Sigmoid colon (tissue), 7 donors: Measurements from ENCODE around the gene GINS2. TPM values are rescaled to one million over a fixed set of nuclear protein-coding genes. Genes with fewer than 3 reads are reported as not detected.

ENCODE experiments used
- DNase-seq: peaks from one replicate; pipeline ENCODE4 v3.0.0-alpha.2; 2019
- H3K27ac ChIP-seq, 4 donors: fragments of 200-600 bp; sonication (generic); one replicate each; pipeline ENCODE4 v1.5.1; 2016 to 2019; ENCODE audit warnings: mild to moderate bottlenecking in 1 of 4
- H3K27me3 ChIP-seq, 3 donors: fragments of 200-600 bp; sonication (generic); one replicate each; pipeline ENCODE4 v1.5.1; 2019; ENCODE audit warnings: mild to moderate bottlenecking in 1 of 3
- H3K36me3 ChIP-seq, 4 donors: fragments of 200-600 bp; sonication (generic); one replicate each; pipeline ENCODE4 v1.5.1; 2016 to 2019
- H3K4me1 ChIP-seq, 4 donors: fragments of 200-600 bp; sonication (generic); one replicate each; pipeline ENCODE4 v1.5.1; 2017 to 2019
- H3K4me3 ChIP-seq, 4 donors: fragments of 200-600 bp; sonication (generic); one replicate each; pipeline ENCODE4 v1.5.1; 2017 to 2019; ENCODE audit warnings: mild to moderate bottlenecking in 2 of 4, moderate library complexity in 1 of 4
- H3K9me3 ChIP-seq, 4 donors: fragments of 200-600 bp in 3 of 4; sonication (generic) in 3 of 4; one replicate each; pipeline versions ENCODE4 v1.5.1 to v1.6.1; 2013 to 2019
- EP300 ChIP-seq, 4 donors: sonication (generic); formaldehyde crosslinking; IDR thresholded peaks; one replicate each; pipeline ENCODE4 v1.6.1; 2017; ENCODE audit warnings: antibody characterized with exemption in 4 of 4
- POLR2A ChIP-seq, 2 donors: fragments of 450-650 bp; IDR thresholded peaks; one replicate each; pipeline ENCODE4 v1.6.1; 2016; ENCODE audit warnings: antibody characterized with exemption in 2 of 2, mild to moderate bottlenecking in 2 of 2, moderate library complexity in 2 of 2
- POLR2AphosphoS5 ChIP-seq, 4 donors: sonication (generic); formaldehyde crosslinking; IDR thresholded peaks; one replicate each; pipeline ENCODE4 v1.6.1; 2017; ENCODE audit warnings: antibody characterized with exemption in 4 of 4
- WGBS, 2 donors: extraction: QIAGEN DNeasy Blood & Tissue Kit; methylation state at CpG; one replicate each; pipeline ENCODE4 v1.1.7; 2013; 5-methylcytosine and 5-hydroxymethylcytosine counted together
- intact Hi-C: fragments of 100-400 bp; cut with DNase I; formaldehyde crosslinking; loops from one replicate; pipeline ENCODE4 v1.15.1; 2023
- polyA plus RNA-seq, 3 donors: library from polyadenylated mRNA; stranded (reverse); fragments of 200-250 nt; gene quantifications; one replicate each; pipeline ENCODE4 v1.2.3, GENCODE V29; 2013
- total RNA-seq, 4 donors: library from RNA; depleted of rRNA; stranded (reverse); fragments of >200 nt; gene quantifications; one replicate each; pipeline ENCODE4 v1.1.0, GENCODE V29; 2016
- TF ChIP-seq, protein P1 (sequence below), 4 experiments: fragments of 450-650 bp in 3 of 4; fragments of 200-600 bp in 1 of 4; IDR thresholded peaks; one replicate each; pipeline ENCODE4 v1.5.1; 2016 to 2019; ENCODE audit warnings: antibody characterized with exemption in 4 of 4, mild to moderate bottlenecking in 3 of 4, moderate library complexity in 2 of 4
- donor health status: healthy with polysubstance abuse.
- donor health status: Bipolar disorder and iron deficiency.
- donor health status: healthy.

Gene GINS2
- total and polyA plus RNA-seq, 7 donors: 0.16 to 9.6 (median 1.2) TPM; not detected in 1

DNA sequence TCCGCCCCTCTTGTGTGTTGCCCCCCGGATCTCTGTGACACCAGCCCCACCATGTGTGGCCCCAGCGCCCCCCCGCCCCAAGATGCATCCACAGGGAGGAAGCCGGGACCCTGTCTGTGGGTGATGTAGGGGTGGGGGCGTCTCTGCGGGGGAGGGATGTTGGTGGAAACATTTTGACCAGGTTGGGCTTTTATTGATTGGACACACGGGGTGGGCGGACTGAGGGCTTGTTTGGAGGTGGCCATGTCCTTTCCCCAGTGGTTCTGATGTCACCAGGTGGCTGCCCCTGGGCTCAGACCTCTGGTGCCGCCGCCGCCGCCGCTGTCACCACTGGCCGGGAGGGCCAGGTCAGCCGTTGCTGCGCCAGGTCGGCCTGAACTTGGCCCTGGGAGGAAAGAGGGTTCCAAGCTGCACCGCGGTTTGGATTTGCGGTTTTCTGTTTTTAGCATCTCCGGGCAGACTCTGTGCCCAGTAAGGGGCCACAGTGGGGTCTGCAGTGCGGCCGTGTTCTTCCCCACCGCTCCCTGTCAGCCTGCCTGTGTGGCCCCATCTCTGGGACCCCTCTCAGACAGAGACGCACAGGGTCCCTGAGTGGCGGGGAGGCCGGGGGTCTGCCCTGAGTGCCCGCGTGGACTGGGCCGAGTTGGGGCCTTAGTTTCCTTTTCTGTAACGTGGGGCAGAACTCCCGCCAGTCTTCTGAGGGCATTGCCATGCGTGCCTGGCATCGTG is 55.9 kb downstream of the GINS2 start:
- intact Hi-C loops: no loop called here
- Histone ChIP-seq H3K9me3 (no peaks in the 10 kb centered on the region), H3K36me3 (peaks cover 0 to 9% (median 0%) of the 10 kb centered on the region in 4 donors), H3K4me1 (peaks cover 0 to 33% (median 29%) of the 10 kb centered on the region in 4 donors), H3K4me3 (no peak overlapping the region), H3K27me3 (no peaks in the 10 kb centered on the region), H3K27ac (no peak overlapping the region)
- WGBS, 2 donors: 90 to 93% methylated on average over 35 of the region's 35 CpGs
- TF ChIP-seq POLR2AphosphoS5 (IDR thresholded peaks at IDR 0.05) (no peak), EP300 (IDR thresholded peaks at IDR 0.05) (no peak), POLR2A (IDR thresholded peaks at IDR 0.05) (no peak)
- TF ChIP-seq, protein P1, sequence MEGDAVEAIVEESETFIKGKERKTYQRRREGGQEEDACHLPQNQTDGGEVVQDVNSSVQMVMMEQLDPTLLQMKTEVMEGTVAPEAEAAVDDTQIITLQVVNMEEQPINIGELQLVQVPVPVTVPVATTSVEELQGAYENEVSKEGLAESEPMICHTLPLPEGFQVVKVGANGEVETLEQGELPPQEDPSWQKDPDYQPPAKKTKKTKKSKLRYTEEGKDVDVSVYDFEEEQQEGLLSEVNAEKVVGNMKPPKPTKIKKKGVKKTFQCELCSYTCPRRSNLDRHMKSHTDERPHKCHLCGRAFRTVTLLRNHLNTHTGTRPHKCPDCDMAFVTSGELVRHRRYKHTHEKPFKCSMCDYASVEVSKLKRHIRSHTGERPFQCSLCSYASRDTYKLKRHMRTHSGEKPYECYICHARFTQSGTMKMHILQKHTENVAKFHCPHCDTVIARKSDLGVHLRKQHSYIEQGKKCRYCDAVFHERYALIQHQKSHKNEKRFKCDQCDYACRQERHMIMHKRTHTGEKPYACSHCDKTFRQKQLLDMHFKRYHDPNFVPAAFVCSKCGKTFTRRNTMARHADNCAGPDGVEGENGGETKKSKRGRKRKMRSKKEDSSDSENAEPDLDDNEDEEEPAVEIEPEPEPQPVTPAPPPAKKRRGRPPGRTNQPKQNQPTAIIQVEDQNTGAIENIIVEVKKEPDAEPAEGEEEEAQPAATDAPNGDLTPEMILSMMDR (IDR thresholded peaks at IDR 0.05): no peak
- no peak for DNase-seq

DNA sequence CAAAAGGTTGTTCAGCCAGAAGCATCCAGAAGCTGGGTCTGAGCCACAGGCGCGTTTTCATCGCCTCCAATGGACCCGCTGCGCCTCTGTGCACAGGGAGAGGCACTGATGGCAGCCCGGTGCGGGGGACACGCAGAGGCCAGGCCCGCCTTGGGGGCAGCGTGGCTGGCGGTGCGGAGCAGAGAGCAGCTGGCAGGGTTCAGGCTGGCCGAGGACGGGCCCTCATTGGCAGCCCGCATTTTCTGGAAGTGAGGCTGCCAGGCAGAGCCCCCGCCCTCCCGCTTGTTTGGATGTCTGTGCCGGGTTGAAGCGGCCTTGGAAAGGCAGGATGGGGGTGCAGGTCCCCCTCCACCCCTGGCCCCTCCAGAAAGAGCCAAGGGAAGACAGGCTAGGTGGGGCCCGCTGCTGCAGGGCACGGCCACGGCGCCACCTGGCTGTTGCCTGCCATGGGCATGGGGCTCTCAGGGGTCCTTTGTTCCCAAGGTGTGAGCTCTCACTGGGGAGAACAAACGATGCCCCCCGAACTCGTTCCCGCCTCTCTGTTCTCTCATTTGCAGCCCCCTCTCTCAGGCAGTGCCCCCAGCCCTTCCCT is 56.9 kb downstream of the GINS2 start:
- Histone ChIP-seq H3K4me1 (peaks cover 0 to 33% (median 31%) of the 10 kb centered on the region in 4 donors), H3K27ac (peak overlapping the region in 2 of 4 donors; percentile 4 to 31), H3K27me3 (no peaks in the 10 kb centered on the region), H3K4me3 (no peak overlapping the region), H3K9me3 (no peaks in the 10 kb centered on the region), H3K36me3 (peaks cover 0 to 9% (median 0%) of the 10 kb centered on the region in 4 donors)
- no peak for DNase-seq
- intact Hi-C loops: no loop called here
- TF ChIP-seq POLR2A (IDR thresholded peaks at IDR 0.05) (no peak), EP300 (IDR thresholded peaks at IDR 0.05) (no peak)
- WGBS, 2 donors: 87 to 90% methylated on average over 27 of the region's 27 CpGs

DNA sequence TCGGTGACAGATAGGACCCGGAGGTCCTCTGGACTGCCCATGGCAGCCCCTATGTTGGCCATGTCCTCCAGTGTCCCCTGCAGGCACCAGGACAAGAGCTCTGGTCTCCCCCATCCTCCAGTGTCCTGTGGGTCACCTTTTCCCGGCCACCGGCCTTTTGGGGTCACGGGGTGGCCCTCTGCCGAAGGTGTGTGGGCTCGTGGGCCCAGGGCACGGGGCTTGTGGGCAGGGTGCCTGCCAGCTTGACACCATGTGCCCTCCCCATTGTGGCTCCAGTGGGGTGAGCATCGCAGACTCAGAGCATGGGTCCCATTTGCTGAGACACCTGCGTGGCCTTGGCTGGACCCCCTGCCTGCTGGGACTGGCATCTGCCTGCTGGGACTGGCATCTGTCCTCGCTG is 57.5 kb downstream of the GINS2 start:
- H3K27ac ChIP-seq: no peak overlapping the region
- no peaks in the 10 kb centered on the region for H3K27me3 ChIP-seq
- WGBS, 2 donors: 91 to 94% methylated on average over 11 of the region's 11 CpGs
- H3K4me1 ChIP-seq: peaks cover 0 to 39% (median 37%) of the 10 kb centered on the region in 4 donors
- intact Hi-C loops: no loop called here
- no peaks in the 10 kb centered on the region for H3K9me3 ChIP-seq
- H3K36me3 ChIP-seq: peaks cover 0 to 9% (median 0%) of the 10 kb centered on the region in 4 donors
- H3K4me3 ChIP-seq: no peak overlapping the region
- no peak for DNase-seq
- TF ChIP-seq POLR2A (IDR thresholded peaks at IDR 0.05): no peak
- TF ChIP-seq, protein P1 (IDR thresholded peaks at IDR 0.05): no peak
- TF ChIP-seq EP300 (IDR thresholded peaks at IDR 0.05): no peak
- TF ChIP-seq POLR2AphosphoS5 (IDR thresholded peaks at IDR 0.05): no peak

DNA sequence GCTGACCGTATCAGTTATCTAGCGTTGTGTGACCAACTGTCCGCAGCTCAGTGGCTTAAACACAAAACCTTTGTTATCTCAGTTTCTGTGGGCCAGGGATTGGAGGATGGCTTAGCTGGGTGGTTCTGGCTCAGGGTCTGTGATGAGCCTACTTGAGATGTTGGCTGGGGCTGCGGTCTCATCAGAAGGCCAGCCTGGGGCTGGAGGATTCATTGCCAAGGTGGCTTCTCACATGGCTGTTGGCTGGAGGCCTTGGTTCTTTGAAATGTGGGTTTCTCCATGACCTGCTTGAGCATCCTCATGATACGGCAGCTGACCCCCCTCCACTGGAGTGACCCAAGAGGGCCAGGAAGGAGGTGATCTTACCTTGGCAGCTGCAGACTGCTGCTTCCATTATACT is 58.9 kb downstream of the GINS2 start:
- no peaks in the 10 kb centered on the region for H3K9me3 ChIP-seq
- no peak for DNase-seq
- H3K36me3 ChIP-seq: peaks cover 0 to 9% (median 0%) of the 10 kb centered on the region in 4 donors
- no peak overlapping the region for H3K4me3 ChIP-seq
- H3K27me3 ChIP-seq: no peaks in the 10 kb centered on the region
- intact Hi-C loops: no loop called here
- no peak overlapping the region for H3K27ac ChIP-seq
- peaks cover 0 to 52% (median 44%) of the 10 kb centered on the region in 4 donors for H3K4me1 ChIP-seq
- 97 to 98% methylated on average over 5 of the region's 5 CpGs for WGBS, 2 donors
- no peak for TF ChIP-seq POLR2A (IDR thresholded peaks at IDR 0.05)
- TF ChIP-seq, protein P1 (IDR thresholded peaks at IDR 0.05): no peak
- TF ChIP-seq EP300 (IDR thresholded peaks at IDR 0.05): no peak
- no peak for TF ChIP-seq POLR2AphosphoS5 (IDR thresholded peaks at IDR 0.05)

DNA sequence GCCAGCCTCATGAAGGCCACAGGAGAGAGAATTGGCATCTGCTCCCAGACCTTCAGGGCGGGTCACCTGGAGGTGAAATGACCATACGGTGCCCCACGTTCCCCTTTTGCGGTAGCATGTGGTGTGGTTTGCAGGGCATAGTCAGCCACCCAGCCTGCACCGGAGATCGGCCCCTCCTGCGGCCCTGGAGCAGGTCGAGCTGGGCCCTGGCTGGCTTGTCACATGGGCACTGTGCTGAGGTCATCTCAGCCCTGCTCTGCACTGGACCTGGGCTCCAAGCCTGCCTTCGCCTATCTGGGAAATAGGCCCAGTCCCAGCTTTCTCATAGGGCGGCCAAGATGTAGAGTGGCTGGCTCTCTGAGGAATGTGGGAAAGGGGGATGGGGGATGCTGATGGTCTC is 59.4 kb downstream of the GINS2 start:
- WGBS, 2 donors: 97 to 98% methylated on average over 10 of the region's 10 CpGs
- Histone ChIP-seq H3K4me1 (peaks cover 0 to 56% (median 47%) of the 10 kb centered on the region in 4 donors), H3K9me3 (no peaks in the 10 kb centered on the region), H3K4me3 (no peak overlapping the region), H3K27ac (no peak overlapping the region), H3K36me3 (peaks cover 0 to 5% (median 0%) of the 10 kb centered on the region in 4 donors), H3K27me3 (no peaks in the 10 kb centered on the region)
- no peak for DNase-seq
- TF ChIP-seq POLR2A (IDR thresholded peaks at IDR 0.05) (no peak), EP300 (IDR thresholded peaks at IDR 0.05) (no peak), POLR2AphosphoS5 (IDR thresholded peaks at IDR 0.05) (no peak)
- TF ChIP-seq, protein P1 (IDR thresholded peaks at IDR 0.05): no peak
- intact Hi-C loops: no loop called here
